C4-2B (cell line): Measurements from ENCODE around the gene BACH1.

Experiments
- H3K27ac ChIP-seq: fragments of 450-650 bp; 2 replicates; pipeline ENCODE4 v1.5.1; 2017
- CTCF ChIP-seq: fragments of 450-650 bp; conservative IDR thresholded peaks from 2 replicates; pipeline ENCODE4 v1.5.1; 2017; ENCODE audit warnings: mild to moderate bottlenecking
- ZFX ChIP-seq: fragments of 450-650 bp; IDR thresholded peaks from 2 replicates; pipeline ENCODE4 v1.6.1; 2017

The BACH1 gene

GRCh38 chr21:29330797-29331196 is 32.1 kb downstream of the BACH1 start:
- no peak overlapping the region for H3K27ac ChIP-seq
- TF ChIP-seq ZFX, result no peak
- TF ChIP-seq CTCF, result no peak

GRCh38 chr21:29332461-29333362 is 34.0 kb downstream of the BACH1 start:
- no peak overlapping the region for H3K27ac ChIP-seq
- TF ChIP-seq ZFX (no peak), CTCF (no peak)

- no peak overlapping the region for H3K27ac ChIP-seq
- TF ChIP-seq CTCF (no peak), ZFX (no peak)
Measured at GRCh38 chr21:29333406-29333805, 34.7 kb downstream of the BACH1 start.

- TF ChIP-seq CTCF, result no peak
- no peak for TF ChIP-seq ZFX
- no peak overlapping the region for H3K27ac ChIP-seq
Measured at GRCh38 chr21:29334717-29335428, 36.2 kb downstream of the BACH1 start.

- no peak overlapping the region for H3K27ac ChIP-seq
- TF ChIP-seq ZFX (no peak), CTCF (0 out of 2 replicates have a peak, but pooled peaks have one; percentile 3)
Measured at GRCh38 chr21:29335720-29336119, 37.0 kb downstream of the BACH1 start.

GRCh38 chr21:29338256-29338655 is 39.5 kb downstream of the BACH1 start:
- no peak for TF ChIP-seq ZFX
- TF ChIP-seq CTCF, result no peak
- H3K27ac ChIP-seq, result no peak overlapping the region

- no peak overlapping the region for H3K27ac ChIP-seq
- TF ChIP-seq CTCF (no peak), ZFX (no peak)
Measured at GRCh38 chr21:29340228-29340627, 41.5 kb downstream of the BACH1 start.
